Dermis blood vessel endothelial cell (primary cell): Measurements from ENCODE around the gene EML1. TPM values are rescaled to one million over a fixed set of nuclear protein-coding genes. Genes with fewer than 3 reads are reported as not detected.

Experiments used
- DNase-seq: peaks from one replicate; pipeline ENCODE4 v3.0.0; 2010
- total RNA-seq: library from RNA; depleted of rRNA; stranded (reverse); fragments of >200 nt; gene quantifications from 2 replicates; pipeline ENCODE4 v1.2.3, GENCODE V29; 2014

EML1 gene
- total RNA-seq, 1 donor from 2014 or later = 47.1 TPM

DNA sequence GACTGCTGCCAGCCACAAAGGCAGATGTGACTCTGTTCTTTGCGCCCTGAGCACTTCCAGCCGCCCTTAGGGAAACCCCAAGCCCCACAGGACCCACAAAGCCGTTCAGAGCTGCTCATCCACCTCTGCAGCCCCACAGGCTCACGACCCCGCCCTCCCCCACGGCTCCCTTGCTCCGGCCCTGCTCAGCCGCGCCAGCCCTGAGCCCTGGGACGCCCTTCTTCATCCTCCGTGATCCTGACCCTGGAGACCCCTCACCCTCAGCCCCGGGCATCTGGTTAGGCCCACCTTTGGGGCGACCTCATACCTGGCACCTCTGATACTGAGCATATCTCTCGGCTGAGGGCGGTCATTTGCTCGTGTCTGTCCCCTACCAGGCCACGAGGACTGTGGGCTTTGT lies 146.2 kb downstream of the EML1 start:
- no peak for DNase-seq

DNA sequence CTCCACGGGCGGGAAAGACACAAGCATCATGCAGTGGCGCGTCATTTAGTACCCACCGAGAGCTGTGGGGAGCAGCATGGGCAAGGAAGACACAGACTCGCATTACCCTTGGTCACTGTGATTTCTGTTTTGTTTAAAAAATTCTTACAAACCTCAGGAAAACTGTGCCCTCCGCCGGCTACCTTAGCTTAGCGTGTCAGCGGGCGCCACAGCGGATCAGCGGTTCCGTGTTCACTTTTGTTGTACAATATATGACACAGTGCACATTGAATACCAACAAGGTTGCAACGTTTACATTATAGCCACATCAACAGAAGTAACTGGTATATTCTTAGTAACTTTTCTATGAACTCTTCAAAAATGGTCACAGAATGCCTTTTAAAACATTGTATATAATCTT lies 146.9 kb downstream of the EML1 start:
- no peak for DNase-seq

DNA sequence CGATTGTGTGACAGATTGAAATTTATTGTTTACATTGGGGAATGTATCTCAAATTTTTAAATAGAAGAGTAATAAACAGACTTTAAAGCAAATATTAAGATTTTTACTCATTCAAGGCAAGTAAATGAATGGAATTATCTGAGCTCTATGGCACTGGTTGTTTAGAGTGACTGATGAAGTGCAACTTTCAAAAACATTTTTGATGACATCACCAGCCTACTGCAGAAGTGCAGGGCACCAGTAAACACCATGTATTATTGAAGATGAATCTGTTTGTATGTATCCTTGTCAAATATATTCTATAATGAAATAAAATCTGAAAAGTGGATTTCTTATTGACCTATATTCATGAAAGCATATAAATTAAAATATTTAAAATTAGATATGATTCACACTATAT lies 148.0 kb downstream of the EML1 start:
- no peak for DNase-seq

DNA sequence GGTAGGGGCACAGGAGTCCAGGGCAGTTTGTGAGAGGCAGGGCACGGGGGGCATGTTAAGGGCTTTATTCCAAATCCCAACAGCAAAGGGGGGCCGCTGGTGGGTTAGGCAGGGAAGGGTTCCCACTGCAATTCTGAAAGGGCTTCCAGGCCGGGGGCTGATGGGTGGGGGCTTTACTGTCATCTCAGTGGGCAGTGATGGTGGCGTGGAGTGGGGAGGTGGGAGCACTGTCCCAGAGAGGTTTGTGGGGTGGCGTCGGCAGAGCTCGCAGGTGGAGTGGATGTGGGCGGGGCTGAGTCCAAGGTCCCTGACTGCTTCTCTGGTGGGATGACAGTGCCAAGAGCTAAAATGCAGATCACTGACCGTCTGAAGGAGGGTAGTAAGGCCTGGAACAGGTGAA lies 150.4 kb downstream of the EML1 start:
- no peak for DNase-seq

DNA sequence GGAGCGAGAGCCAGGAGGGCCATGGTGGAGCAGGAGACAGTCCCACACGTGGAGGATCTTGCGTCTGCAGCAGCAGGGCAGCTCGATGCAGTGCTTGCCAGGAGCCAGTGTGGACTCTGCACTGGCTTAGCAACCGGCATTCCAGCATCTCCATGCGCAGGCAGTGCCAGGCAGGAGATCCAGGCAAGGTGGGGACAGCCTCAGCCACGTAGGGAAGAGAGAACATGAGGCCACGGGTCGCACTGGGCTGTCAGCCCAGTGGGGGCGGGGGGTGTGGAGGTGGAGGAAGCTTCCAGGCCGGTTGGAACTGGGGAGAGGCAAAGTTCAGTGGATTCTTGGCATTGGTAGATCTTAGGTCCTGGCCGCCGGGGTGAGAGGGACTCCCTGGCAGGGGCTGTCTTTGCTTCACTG lies 151.0 kb downstream of the EML1 start:
- no peak for DNase-seq

DNA sequence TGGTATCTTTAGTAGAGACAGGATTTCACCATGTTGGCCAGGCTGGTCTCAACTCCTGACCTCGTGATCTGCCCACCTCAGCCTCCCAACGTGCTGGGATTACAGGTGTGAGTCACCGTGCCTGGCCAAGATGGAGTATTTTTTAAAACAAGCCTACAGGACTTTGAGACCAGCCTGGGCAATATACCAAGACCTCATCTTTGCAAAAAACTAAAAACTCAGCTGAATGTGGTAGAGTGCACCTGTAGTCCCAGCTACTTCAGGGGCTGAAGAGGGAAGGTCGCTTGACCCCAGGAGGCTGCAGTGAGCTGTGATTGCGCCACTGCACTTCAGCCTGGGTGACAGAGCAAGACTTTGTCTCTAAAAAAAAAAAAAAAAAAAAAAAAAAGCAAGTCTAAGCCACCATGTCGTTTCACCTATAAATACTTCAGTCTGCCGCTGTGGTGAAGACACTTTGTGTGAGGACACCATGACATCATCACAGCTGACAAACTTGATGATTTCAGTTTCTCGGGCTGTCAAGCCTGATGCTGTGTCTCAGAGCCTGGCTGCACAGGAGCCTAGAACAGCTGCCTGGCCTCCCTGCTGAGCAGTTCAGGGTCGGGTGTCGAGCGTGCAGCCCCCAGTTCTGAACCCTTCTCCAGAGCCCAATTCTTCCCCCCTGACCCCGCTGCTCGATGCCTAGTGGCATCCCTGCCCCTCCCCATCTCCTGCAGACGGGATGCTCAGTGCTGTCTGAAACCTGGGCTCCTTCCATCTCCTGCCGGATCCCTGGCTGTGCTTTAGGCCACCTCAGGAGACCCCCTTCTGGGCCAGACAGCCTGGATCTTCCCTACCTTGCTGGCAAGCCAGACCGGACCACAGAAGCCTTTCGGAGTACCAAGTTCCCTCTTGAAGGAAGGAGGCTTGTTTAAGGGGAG lies 152.8 kb downstream of the EML1 start:
- DNase-seq = no peak

DNA sequence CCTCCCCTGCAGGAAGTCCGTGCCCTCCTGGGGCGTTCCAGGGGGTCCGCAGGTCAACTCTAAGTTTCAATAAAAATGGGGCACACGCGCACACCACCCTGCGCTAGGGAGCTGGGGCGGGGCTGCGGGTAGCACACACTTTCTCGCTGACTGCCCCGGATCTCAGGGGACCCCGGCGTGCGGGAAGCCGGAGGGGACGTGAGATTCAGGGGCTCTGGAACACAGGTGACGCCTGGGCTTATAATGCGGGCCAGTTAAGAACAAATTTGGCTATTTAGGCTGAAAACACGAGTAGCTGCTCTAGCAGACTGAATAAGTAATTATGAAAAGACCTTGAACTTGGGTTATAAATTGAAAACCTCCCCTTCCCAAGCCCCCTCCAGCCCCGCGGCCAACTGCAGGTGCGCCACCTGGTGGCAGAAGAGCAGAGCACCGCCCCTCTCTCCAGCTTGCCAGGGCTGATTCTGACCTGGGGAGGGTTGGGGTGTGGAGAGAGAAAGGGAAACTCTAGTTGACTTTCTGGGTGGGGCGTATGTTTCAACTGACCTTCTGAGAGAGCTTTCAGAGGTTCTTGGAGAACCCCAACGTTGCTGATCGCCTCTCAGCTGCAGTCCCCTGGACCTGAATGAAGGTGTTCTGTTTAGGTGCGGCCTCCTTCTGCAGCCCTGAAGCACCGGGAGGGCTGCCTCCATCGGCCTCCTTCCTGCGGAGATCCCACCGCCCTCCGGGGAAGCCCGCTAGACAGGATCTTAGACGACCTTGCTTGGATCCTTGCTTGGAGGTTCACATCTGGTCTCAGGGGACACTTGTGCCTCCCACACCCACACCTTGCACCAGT lies 153.7 kb downstream of the EML1 start:
- DNase-seq = peak; percentile 53

DNA sequence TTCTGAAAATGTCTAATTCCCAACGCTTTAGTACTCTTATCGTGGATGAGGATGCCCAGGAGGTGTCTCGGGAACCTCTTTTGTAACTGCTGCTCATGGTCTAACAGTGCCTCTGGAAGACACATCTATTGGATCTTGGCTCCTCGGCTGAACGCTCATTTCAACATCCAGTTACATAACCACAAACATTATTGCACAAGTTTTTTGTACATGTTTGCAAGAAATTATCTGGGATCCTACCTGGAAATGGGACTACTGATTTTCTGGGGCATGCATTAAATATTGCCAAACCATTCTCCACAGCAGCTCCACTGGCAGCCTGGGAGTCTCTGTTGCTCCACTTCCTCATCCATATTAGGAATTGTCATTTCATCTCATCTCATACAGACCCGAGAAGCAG lies 154.5 kb downstream of the EML1 start:
- DNase-seq = no peak

DNA sequence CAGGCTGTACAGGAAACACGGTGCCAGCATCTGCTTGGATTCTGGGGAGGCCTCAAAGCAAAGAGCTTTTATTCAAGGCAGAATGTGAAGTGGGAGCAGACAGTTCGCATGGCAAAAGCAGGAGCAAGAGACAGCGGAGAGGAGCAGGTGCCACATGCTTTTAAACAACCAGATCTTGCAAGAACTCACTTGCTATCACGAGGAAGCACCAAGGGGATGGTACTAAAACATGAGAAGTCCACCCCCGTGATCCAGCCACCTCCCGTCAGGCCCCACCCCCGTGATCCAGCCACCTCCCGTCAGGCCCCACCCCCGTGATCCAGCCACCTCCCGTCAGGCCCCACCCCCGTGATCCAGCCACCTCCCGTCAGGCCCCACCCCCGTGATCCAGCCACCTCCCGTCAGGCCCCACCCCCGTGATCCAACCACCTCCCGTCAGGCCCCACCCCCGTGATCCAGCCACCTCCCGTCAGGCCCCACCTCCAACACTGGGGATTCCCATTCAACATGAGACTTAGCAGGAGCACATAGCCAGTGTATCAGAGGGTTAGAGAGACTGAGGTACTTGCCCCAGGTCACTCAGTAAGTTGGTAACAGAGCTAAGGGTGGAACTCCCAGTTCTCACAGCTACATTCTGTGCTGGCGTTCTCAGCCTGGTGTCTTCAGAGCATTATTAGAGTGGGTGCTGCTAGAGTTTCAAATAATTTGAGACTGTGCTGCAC lies 156.0 kb downstream of the EML1 start:
- peak; percentile 17 for DNase-seq

DNA sequence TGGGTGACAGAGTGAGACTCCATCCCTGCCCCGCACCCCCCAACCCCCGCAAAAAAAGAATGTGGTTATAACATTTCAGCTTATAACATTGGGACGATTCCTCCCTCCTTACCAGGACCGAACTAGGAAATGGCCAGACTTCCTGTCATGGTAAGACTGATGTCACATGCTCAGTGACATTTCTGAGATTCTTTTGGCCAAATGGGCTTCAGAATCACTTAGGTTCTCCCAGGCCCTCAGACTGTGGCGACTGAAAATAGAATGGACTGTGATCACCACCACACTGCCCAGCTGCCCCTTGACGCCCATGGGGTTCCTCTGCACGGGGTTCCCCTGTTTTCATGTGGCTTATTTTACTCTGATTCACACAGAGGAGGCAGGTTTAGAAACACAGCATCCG lies 157.0 kb downstream of the EML1 start:
- DNase-seq = no peak

DNA sequence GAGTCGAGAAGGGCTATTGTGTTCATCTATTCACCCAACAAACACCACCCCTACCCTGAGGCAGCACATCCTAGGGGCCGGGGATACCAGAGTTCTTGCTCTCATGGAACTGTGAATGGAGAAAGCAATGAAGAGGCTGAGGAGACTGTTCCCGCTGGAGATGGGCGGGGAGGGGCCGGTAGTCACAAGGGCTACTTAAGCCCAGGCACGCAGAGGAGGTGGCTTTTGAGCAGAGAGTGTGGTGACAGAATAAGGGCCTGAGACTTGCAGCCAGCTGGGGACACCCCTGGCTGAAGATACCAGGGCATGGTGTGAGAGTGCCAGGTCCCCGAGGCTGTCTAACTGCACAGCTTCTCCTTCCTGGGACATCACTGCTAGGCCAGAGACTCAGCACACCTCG lies 157.9 kb downstream of the EML1 start:
- no peak for DNase-seq

DNA sequence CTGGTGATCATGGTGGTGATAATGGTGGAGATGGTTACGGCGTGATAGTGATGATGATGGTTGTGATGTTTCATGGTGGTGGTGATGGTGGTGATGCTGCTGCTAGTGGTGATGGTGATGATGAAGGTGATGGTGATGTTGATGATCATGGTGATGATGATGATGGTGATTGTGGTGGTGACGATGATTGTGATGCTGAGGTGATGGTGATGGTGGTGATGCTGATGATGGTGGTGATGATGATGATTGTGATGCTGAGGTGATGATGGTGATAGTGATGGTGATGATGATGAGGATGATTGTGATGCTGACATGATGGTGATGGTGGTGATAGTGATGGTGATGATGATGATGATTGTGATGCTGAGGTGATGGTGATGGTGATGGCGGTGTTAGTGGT lies 158.8 kb downstream of the EML1 start:
- no peak for DNase-seq

DNA sequence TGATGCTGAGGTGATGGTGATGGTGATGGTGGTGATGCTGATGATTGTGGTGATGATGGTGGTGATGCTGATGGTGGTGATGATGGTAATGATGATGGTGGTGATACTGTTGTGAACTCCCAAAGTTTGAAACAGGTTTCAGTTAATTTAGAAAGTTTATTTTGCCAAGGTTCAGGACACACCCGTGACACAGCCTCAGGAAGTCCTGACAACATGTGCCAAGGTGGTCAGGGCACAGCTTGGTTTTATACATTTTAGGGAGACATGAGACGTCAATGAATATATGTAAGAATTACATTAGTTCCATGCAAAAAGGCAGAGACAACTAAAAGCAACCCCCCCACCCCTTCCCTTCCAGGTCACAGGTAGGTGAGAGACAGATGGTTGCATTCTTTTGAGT lies 159.2 kb downstream of the EML1 start:
- DNase-seq = no peak

DNA sequence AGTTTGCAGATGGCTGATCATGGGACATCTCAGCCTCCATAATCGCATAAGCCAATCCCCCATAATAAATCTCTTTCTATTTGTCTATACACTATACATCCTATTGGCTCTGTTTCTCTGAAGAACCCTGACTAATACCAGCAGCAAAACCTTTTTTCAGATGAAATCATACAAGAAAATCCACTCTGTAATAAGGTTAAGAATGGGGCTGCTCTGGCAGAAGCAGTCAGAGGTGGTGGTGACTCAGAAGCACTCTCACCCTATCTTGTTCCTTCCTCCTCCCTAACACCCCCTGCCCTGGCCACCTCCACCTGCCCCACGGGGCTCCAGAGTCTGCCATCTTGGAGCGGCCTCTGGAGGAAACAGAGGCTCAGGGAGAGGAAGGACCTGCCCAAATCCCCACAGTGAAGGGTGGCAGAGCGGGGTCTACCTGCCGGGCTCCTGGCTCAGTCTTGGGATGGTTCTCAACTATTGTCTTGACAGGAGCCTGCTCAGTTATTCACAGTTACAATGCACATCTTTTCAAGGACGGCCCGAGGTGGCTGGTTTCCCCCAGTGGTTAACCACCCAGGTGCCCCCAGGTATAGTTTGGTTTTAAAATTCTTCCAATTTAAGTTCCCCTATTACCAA lies 162.7 kb downstream of the EML1 start:
- no peak for DNase-seq

DNA sequence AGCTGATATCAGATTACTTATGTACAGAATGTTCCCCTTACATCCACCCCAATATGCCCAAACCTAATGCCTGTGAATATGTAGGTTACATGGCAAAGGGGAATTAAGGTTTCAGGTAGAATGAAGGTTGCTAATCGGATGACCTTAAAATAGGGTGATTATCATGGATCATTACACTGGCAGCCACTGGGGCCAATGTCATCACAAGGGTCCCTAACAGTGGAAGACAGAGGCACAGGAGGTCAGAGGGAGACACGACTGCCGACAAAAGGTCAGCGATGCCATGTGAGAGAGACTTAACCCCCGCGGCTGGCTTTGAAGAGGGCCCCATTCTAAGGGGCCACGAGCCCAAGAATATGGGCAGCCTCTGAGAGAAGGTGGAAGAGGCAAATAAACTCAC lies 165.2 kb downstream of the EML1 start:
- no peak for DNase-seq

DNA sequence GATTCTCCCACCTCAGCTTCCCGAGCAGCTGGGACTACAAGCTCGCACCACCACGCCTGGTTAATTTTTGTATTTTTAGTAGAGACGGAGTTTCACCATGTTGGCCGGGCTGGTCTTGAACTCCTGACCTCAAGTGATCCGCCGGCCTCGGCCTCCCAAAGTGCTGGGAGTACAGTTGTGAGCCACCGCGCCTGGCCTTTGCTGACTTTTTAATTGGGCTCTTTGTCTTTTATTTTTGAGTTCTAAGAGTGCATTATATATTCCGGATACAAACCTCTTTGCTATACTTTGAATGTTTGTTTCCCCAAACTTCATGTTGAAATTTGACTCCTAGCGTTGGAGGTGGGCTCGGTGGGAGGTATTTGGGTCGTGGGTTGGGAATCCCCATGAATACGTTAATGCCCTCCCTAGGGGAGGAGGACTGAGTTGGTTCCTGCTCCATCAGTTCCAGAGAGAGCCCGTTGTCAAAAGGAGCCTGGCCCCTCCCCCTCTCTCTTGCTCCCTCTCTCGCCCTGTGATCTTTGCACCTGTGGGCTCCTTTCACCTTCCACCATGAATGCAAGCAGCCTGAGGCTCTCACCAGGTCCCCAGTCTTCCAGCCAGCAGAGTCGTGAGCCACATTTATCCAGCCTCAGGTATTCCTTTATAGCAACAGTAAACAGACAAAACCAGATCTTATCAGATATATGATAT lies 168.8 kb downstream of the EML1 start:
- no peak for DNase-seq

DNA sequence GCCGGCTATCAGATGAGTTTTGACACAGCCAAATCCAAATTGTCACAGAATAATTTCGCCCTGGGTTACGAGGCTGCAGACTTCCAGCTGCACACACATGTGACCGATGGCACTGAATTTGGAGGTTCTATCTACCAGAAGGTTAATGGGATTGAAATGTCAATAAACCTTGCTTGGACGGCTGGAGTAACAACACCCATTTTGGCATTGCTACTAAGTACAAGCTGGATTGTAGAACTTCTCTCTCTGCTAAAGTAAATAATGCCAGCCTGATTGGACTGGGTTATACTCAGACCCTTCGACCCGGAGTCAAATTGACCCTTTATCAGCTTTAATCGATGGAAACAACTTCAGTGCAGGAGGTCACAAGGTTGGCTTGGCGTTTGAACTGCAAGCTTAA lies 171.8 kb downstream of the EML1 start:
- no peak for DNase-seq

DNA sequence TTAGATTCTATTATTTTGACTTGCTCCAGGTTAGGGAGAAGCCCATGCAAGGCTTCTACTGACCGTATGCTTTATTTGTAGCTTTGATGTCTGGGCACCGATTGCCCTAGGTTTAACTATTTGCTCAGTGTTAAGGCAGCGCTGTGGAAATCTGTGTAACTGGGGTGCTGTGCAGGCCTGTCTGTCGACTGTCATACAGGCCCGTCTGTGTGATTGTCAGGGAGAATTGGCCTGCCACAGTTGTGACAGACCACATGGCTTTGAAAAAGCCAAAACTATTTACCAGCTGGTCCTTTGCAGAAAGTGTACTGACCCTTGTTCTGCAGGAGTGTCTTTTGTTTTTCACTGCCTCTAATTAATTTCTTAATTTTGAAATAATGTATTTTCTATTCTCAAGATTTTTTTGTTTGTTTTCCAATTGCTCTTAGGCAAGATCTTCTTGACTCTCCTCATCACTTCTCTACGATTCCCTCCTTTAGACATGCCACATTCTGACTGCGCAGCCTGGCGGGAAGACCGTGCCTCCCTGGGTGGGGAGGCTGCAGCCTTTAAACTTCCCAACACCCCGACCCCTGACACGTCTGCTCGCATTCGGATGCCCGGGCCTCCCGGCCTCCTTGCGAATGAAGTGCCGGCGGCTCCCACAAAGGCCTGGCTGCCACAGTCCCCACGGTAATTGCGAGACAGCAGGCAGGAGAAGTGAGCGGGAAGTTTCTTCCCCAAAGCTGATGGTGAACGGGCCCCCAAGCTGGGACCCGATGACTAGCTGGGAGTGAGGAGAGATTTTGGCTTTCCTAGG lies 173.0 kb downstream of the EML1 start:
- DNase-seq = no peak

DNA sequence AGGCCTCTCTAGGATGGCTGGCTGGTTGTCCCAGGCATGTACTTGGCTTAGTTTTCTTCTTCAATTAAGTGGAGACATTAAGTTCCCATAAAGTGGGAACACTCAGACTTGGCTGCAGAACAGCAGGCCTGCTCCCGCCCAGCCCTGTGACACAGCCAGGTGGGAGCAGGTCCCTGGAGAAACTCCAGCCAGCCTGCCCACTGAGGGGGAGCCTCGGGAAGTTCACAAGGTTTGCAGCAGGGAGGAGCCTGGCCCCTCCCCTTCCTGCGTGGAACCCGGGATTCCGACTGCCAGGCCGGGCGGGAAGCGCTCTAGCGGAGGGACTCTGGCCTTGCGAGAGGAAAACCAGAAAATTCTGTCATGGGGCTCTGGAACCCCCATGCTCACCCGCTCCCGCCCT lies 173.7 kb downstream of the EML1 start:
- no peak for DNase-seq

DNA sequence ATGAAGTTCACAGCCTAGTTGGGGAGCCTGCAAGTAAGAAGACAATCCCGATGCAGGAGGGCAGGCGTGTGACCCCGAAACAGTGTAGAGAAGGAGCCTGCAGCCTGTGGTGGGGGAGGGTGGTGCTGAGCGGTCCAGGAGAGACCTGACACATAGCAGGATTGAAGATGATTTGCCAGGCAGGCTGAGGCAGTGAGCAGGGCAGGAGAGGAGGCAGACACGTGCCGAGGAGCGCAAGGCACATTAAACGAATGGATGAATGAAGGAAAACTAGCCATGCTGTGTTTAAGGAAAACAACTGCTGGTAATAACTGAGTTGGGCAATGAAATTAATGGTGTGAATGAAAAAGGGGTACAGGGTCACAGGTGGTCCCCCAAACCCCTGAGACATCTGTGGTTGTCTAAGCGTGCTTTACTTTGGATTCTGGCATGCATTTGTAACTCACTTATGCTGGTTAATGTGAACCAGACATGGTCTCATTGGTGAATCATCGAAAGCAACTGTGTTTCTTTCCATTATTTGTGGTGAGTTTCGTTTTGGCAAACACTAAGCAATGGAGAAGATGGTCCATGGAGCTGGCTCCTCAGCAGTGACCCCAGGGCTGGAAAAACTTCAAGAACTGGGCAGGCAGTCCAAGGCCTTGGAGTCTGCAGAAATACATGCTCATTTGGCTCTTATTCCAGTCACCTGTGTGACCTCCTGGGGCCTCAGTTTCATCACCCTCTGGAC lies 175.1 kb downstream of the EML1 start:
- DNase-seq = no peak

DNA sequence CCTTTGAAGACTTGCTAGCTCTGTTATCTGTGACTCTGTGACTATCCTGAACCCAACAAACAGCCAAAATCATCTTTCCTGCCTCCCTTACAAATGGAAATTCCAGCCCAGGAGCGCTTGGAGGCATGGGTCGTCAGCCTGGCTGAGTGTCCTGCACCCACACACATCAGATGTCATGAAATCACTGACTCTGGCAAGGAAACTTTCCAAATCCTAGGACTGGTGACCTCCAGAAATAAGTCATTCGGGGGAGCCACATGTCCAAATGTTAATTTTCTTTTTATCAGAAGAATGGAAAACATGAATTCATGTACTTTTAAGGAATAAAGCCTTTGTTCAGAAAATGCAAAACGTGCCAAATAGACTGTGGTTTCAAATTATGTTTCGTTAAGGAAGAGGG lies 175.7 kb downstream of the EML1 start:
- no peak for DNase-seq
